GM12891 (cell line): ENCODE results near the gene ARRDC4.

ENCODE experiments used
- PAX5 ChIP-seq: IDR thresholded peaks from 2 replicates; pipeline ENCODE4 v1.6.1; 2011; ENCODE audit warnings: low read length, moderate library complexity, mild to moderate bottlenecking; ENCODE audit not compliant: insufficient read depth, severe bottlenecking
- POLR2A ChIP-seq: IDR thresholded peaks from 2 replicates; pipeline ENCODE4 v1.6.1; 2011; ENCODE audit warnings: low read depth, low read length, control low read depth
- POLR2AphosphoS5 ChIP-seq: IDR thresholded peaks from 2 replicates; pipeline ENCODE4 v1.6.1; 2011; ENCODE audit warnings: low read depth, low read length, control low read depth
- SPI1 ChIP-seq: IDR thresholded peaks from 2 replicates; pipeline ENCODE4 v1.6.1; 2011; ENCODE audit warnings: low read depth, low read length, control low read depth
- TAF1 ChIP-seq: IDR thresholded peaks from 2 replicates; pipeline ENCODE4 v1.6.1; 2011; ENCODE audit warnings: low read depth, low read length, control low read depth

- TF ChIP-seq TAF1, result no peak
- TF ChIP-seq PAX5, result no peak
- TF ChIP-seq POLR2AphosphoS5, result no peak
- no peak for TF ChIP-seq POLR2A
- no peak for TF ChIP-seq SPI1
Measured at GRCh38 chr15:97966246-97966645, 5.7 kb downstream of the ARRDC4 start.
